PFSK-1 (cell line): Measurements from ENCODE around the gene RNF4.

ENCODE experiments used
- FOXP2 ChIP-seq: optimal IDR thresholded peaks from 2 replicates; pipeline ENCODE3; 2011; ENCODE audit warnings: borderline replicate concordance, control low read depth, inconsistent platforms; ENCODE audit not compliant: insufficient read depth; ENCODE audit errors: extremely low read length, extremely low read depth
- POLR2AphosphoS5 ChIP-seq: IDR thresholded peaks from 2 replicates; pipeline ENCODE4 v1.6.1; 2012; ENCODE audit warnings: low read depth, mild to moderate bottlenecking, control low read depth, low read length, moderate library complexity
- SIN3A ChIP-seq: IDR thresholded peaks from 2 replicates; pipeline ENCODE4 v1.6.1; 2012; ENCODE audit warnings: mild to moderate bottlenecking, low read length, moderate library complexity, borderline replicate concordance; ENCODE audit not compliant: insufficient read depth
- TAF1 ChIP-seq: IDR thresholded peaks from 2 replicates; pipeline ENCODE4 v1.6.1; 2012; ENCODE audit warnings: low read length, control low read depth, borderline replicate concordance; ENCODE audit not compliant: insufficient read depth

GRCh38 chr4:2449511-2450392 lies 19.2 kb upstream of the RNF4 start:
- no peak for TF ChIP-seq POLR2AphosphoS5
- TF ChIP-seq SIN3A: no peak
- TF ChIP-seq FOXP2: no peak
- TF ChIP-seq TAF1: no peak
